K562 (cell line): Measurements from ENCODE around the gene LAMA1. TPM values are rescaled to one million over a fixed set of nuclear protein-coding genes. Genes with fewer than 3 reads are reported as not detected.

ENCODE experiments used
- ATAC-seq: fragments of 200-7000 bp; cut with Tn5 transposase; 3 replicates; pipeline ENCODE4 v1.9.1; 2020; ENCODE audit warnings: moderate library complexity
- BruUV-seq: library from RNA; stranded (reverse); fragments of 400-500 nt; replicated peaks from 2 replicates; lab custom pipeline; 2021; lab: Mats Ljungman, UMichigan
- CTCF ChIA-PET: fragments of 300-600 bp; formaldehyde crosslinking; extraction: SDS; loops from one replicate; lab custom pipeline; 2021; ENCODE audit warnings: low intra/inter-chr PET ratio; lab: Yijun Ruan, JAX
- POLR2A ChIA-PET: fragments of 300-600, 350-650 bp; sonication (Branson Sonifier 250); formaldehyde crosslinking; extraction: SDS; loops from one replicate; lab custom pipeline; 2021; ENCODE audit warnings: antibody characterized with exemption, inconsistent platforms; lab: Yijun Ruan, JAX
- DNase-seq, 4 experiments: peaks; one replicate each; pipeline versions ENCODE4 v3.0.0 to v3.0.0-alpha.2; 2011 to 2018; ENCODE audit warnings: low spot score in 3 of 4, mixed read lengths in 3 of 4; ENCODE audit errors: extremely low read depth in 1 of 4
- FAIRE-seq: peaks from 2 replicates; lab custom pipeline; 2011; peaks lifted over from hg19 to GRCh38; lab: Jason Lieb, UNC
- H2AFZ ChIP-seq: 2 replicates; pipeline ENCODE4 v1.6.0; 2011; ENCODE audit warnings: low read depth, low read length, control low read depth, inconsistent platforms
- H3K27ac ChIP-seq: fragments of 200-600 bp; 3 replicates; pipeline ENCODE4 v1.8.0; 2011; ENCODE audit warnings: low read depth, mild to moderate bottlenecking, control low read depth, inconsistent platforms, low read length, moderate library complexity, mixed read lengths; ENCODE audit errors: extremely low read depth
- H3K27me3 ChIP-seq, 2 experiments: fragments of 300-600 bp in 1 of 2; 2 replicates in 1 of 2; 3 replicates in 1 of 2; pipeline versions ENCODE4 v1.6.0 to v1.8.0; 2011; ENCODE audit warnings: inconsistent platforms in 2 of 2, low read length in 2 of 2, mild to moderate bottlenecking in 1 of 2, mixed read lengths in 1 of 2, moderate library complexity in 1 of 2; ENCODE audit not compliant: control insufficient read depth in 2 of 2, insufficient read depth in 2 of 2
- H3K36me3 ChIP-seq: fragments of 300-600 bp; 3 replicates; pipeline ENCODE4 v1.8.0; 2011; ENCODE audit warnings: mild to moderate bottlenecking, low read length, inconsistent platforms; ENCODE audit not compliant: control insufficient read depth, insufficient read depth
- H3K4me1 ChIP-seq, 2 experiments: fragments of 200-600 bp in 1 of 2; replicated peaks in 1 of 2; 2 replicates in 1 of 2; 3 replicates in 1 of 2; pipeline versions ENCODE4 v1.5.1 to v1.8.0; 2011; ENCODE audit warnings: inconsistent platforms in 2 of 2, low read length in 2 of 2, mild to moderate bottlenecking in 1 of 2, mixed read lengths in 1 of 2, moderate library complexity in 1 of 2; ENCODE audit not compliant: control insufficient read depth in 2 of 2, insufficient read depth in 2 of 2
- H3K4me2 ChIP-seq: 2 replicates; pipeline ENCODE4 v1.6.1; 2011; ENCODE audit warnings: low read length, control low read depth, inconsistent platforms, mixed read lengths; ENCODE audit not compliant: insufficient read depth
- H3K4me3 ChIP-seq: fragments of 200-600 bp; sonication (generic), shearing (Covaris generic); 2 replicates; pipeline ENCODE4 v1.5.1; 2016; ENCODE audit warnings: control low read depth, inconsistent platforms
- H3K79me2 ChIP-seq: fragments of 200-600 bp; 3 replicates; pipeline ENCODE4 v1.8.0; 2011; ENCODE audit warnings: low read length, inconsistent platforms; ENCODE audit not compliant: control insufficient read depth, insufficient read depth
- H3K9ac ChIP-seq, 2 experiments: 2 replicates each; pipeline versions ENCODE4 v1.6.0 to v1.6.1; 2011; ENCODE audit warnings: low read depth in 2 of 2, low read length in 2 of 2, control low read depth in 1 of 2, inconsistent platforms in 1 of 2, mild to moderate bottlenecking in 1 of 2, mixed read lengths in 1 of 2; ENCODE audit not compliant: insufficient read depth in 1 of 2
- H3K9me1 ChIP-seq: one replicate; pipeline ENCODE4 v1.6.0; 2011; ENCODE audit warnings: inconsistent platforms, mild to moderate bottlenecking, low read length, moderate library complexity; ENCODE audit not compliant: control insufficient read depth, insufficient read depth
- H3K9me3 ChIP-seq: replicated peaks from 2 replicates; pipeline ENCODE4 v1.5.1; 2011; ENCODE audit warnings: low read depth, low read length, inconsistent platforms; ENCODE audit not compliant: control insufficient read depth, insufficient read depth
- H4K20me1 ChIP-seq: replicated peaks from 2 replicates; pipeline ENCODE4 v1.6.1; 2011; ENCODE audit warnings: low read length, inconsistent platforms, mixed read lengths; ENCODE audit not compliant: control insufficient read depth, insufficient read depth
- FOXO4 ChIP-seq: fragments of 450-650 bp; formaldehyde crosslinking; IDR thresholded peaks from 2 replicates; pipeline ENCODE4 v1.4.0; 2020; ENCODE audit warnings: mild to moderate bottlenecking, moderate library complexity
- POLR2AphosphoS2 ChIP-seq: IDR thresholded peaks from 2 replicates; pipeline ENCODE4 v1.6.1; 2012; ENCODE audit warnings: low read length, improper control_type of control experiment
- SRSF1 ChIP-seq: fragments of 200-400 bp; formaldehyde crosslinking; IDR thresholded peaks from 2 replicates; pipeline ENCODE4 v1.6.1; 2017; ENCODE audit warnings: mild to moderate bottlenecking, low read depth, low read length, moderate library complexity
- ZFPM2 ChIP-seq: fragments of 250-450 bp; sonication (Bioruptor Pico); IDR thresholded peaks from 2 replicates; pipeline ENCODE4 v1.5.1; 2022; ENCODE audit warnings: mild to moderate bottlenecking
- ZNF644 ChIP-seq: fragments of 200-800 bp; sonication (Bioruptor generic); IDR thresholded peaks from 2 replicates; pipeline ENCODE4 v1.6.1; 2016; ENCODE audit warnings: low read depth, missing genetic modification characterization, missing compliant biosample characterization
- WGBS: fragments of 100-300 bp; shearing (Covaris generic); methylation state at CpG from one replicate; pipeline ENCODE4 v1.1.6; 2016; ENCODE audit warnings: low coverage, mixed read lengths; ENCODE audit not compliant: insufficient coverage; ENCODE audit errors: missing lambda C conversion rate; 5-methylcytosine and 5-hydroxymethylcytosine counted together
- in situ Hi-C: fragments of 300-500 bp; cut with MboI; formaldehyde crosslinking; loops from 4 replicates; pipeline ENCODE4 v1.15.0; 2018; ENCODE audit warnings: inconsistent platforms, mixed read lengths
- intact Hi-C: fragments of 100-400 bp; cut with micrococcal nuclease; formaldehyde crosslinking; loops from 2 replicates; pipeline ENCODE4 v1.14.2; 2022
- polyA plus RNA-seq, 8 experiments: library from polyadenylated mRNA; depleted of rRNA in 4 of 8; stranded (reverse) in 5 of 8; unstranded in 3 of 8; fragments of >200 nt; fragmentation: Nextera tagmentation in 2 of 8; fragmentation: Illumina TruSeq in 1 of 8; extraction: Ambion mirVana in 2 of 8; extraction: Trizol in 1 of 8; gene quantifications; 2 replicates each; pipeline versions ENCODE4 v1.2.1 to v1.2.3, GENCODE V29; 2011 to 2014; ENCODE audit warnings: inconsistent platforms in 1 of 8, missing spikeins in 1 of 8
- total RNA-seq, 7 experiments: library from RNA; depleted of rRNA in 6 of 7; stranded (reverse); fragments of >200 nt in 6 of 7; fragmentation: Illumina TruSeq in 2 of 7; extraction: Trizol in 2 of 7; gene quantifications; 2 replicates each; pipeline versions ENCODE4 v1.2.1 to v1.2.3, GENCODE V29; 2011 to 2021; ENCODE audit warnings: low replicate concordance in 1 of 7

The LAMA1 gene
- total and polyA plus RNA-seq, 9 of the 15 experiments (the other 6 are each of a cell fraction or from before 2014, with no cell fraction given) = 0.04 TPM; not detected in 8

- Histone ChIP-seq H3K4me2 (no peak overlapping the region), H4K20me1 (no peaks in the 10 kb centered on the region), H3K27ac (no peak overlapping the region), H2AFZ (no peak overlapping the region), H3K4me1 (no peaks in the 10 kb centered on the region), H3K79me2 (no peaks in the 10 kb centered on the region), H3K9ac (no peak overlapping the region), H3K4me3 (no peak overlapping the region), H3K27me3 (peaks cover 13 to 15% of the 10 kb centered on the region in 2 experiments; a peak in 4 of 5 replicates), H3K9me3 (no peaks in the 10 kb centered on the region), H3K36me3 (no peaks in the 10 kb centered on the region), H3K9me1 (no peaks in the 10 kb centered on the region)
- in situ Hi-C loops = no loop called here
- no peak for DNase-seq
- intact Hi-C loops = no loop called here
- no peak for ATAC-seq
- BruUV-seq = no TSS peak
- no peak for FAIRE-seq
- CTCF ChIA-PET = no interaction called here
- TF ChIP-seq POLR2AphosphoS2 = no peak
- no peak for TF ChIP-seq ZNF644 (tag)
- no peak for TF ChIP-seq ZFPM2
- TF ChIP-seq SRSF1 = no peak
- TF ChIP-seq FOXO4 (CRISPR knock-in tag) = no peak
- POLR2A ChIA-PET = no interaction called here
- WGBS = 0% methylated on average over 1 of the region's 1 CpG
Measured at GRCh38 chr18:7079231-7079630, 38.4 kb downstream of the LAMA1 start.
